MM.1S (cell line): Measurements from ENCODE around the gene NR2C2.
"Not testable (repeated sequence)": the region's sequence is repeated elsewhere in the genome, so short reads cannot be mapped to it uniquely, and the experiment has no call there.

Experiments
- DNase-seq: peaks from one replicate; pipeline ENCODE4 v3.0.0-alpha.2; 2015
- H2AFZ ChIP-seq: fragments of 300-600 bp; sonication (generic); 2 replicates; pipeline ENCODE4 v1.6.0; 2016; ENCODE audit warnings: antibody characterized with exemption, low read length
- H3F3A ChIP-seq: fragments of 300-600 bp; sonication (generic); 2 replicates; pipeline ENCODE4 v1.6.1; 2016; ENCODE audit warnings: mild to moderate bottlenecking, antibody characterized with exemption, low read length, moderate library complexity, mixed read lengths; ENCODE audit not compliant: insufficient read depth
- H3K27ac ChIP-seq: fragments of 300-600 bp; sonication (generic); 2 replicates; pipeline ENCODE4 v1.5.1; 2016; ENCODE audit warnings: mild to moderate bottlenecking, low read length
- H3K27me3 ChIP-seq: fragments of 300-600 bp; sonication (generic); replicated peaks from 2 replicates; pipeline ENCODE4 v1.6.0; 2016; ENCODE audit warnings: low read length; ENCODE audit not compliant: insufficient read depth
- H3K36me3 ChIP-seq: fragments of 300-600 bp; sonication (generic); replicated peaks from 2 replicates; pipeline ENCODE4 v1.6.1; 2016; ENCODE audit warnings: mild to moderate bottlenecking, low read length, mixed read lengths; ENCODE audit not compliant: insufficient read depth
- H3K4me1 ChIP-seq: fragments of 300-600 bp; sonication (generic); 2 replicates; pipeline ENCODE4 v1.6.1; 2016; ENCODE audit warnings: low read length, mixed read lengths
- H3K4me2 ChIP-seq: fragments of 300-600 bp; sonication (generic); 2 replicates; pipeline ENCODE4 v1.6.0; 2016; ENCODE audit warnings: low read depth, low read length
- H3K4me3 ChIP-seq: fragments of 300-600 bp; sonication (generic); 2 replicates; pipeline ENCODE4 v1.5.1; 2016; ENCODE audit warnings: low read length, mixed read lengths
- H3K79me2 ChIP-seq: fragments of 300-600 bp; sonication (generic); 2 replicates; pipeline ENCODE4 v1.6.1; 2016; ENCODE audit warnings: mixed run types, low read length, mixed read lengths
- H3K9ac ChIP-seq: fragments of 300-600 bp; sonication (generic); 2 replicates; pipeline ENCODE4 v1.6.1; 2016; ENCODE audit warnings: low read length, mixed read lengths
- H3K9me2 ChIP-seq: fragments of 300-600 bp; sonication (generic); replicated peaks from 2 replicates; pipeline ENCODE4 v1.6.1; 2016; ENCODE audit warnings: mild to moderate bottlenecking, low read length, mixed read lengths; ENCODE audit not compliant: insufficient read depth
- H3K9me3 ChIP-seq: fragments of 300-600 bp; sonication (generic); replicated peaks from 2 replicates; pipeline ENCODE4 v1.6.1; 2016; ENCODE audit warnings: mild to moderate bottlenecking, low read length, mixed read lengths; ENCODE audit not compliant: insufficient read depth
- H4K20me1 ChIP-seq: fragments of 300-600 bp; sonication (generic); 2 replicates; pipeline ENCODE4 v1.6.1; 2016; ENCODE audit warnings: mild to moderate bottlenecking, low read length, moderate library complexity, mixed read lengths; ENCODE audit not compliant: insufficient read depth
- CTCF ChIP-seq: fragments of 300-600 bp; sonication (generic); IDR thresholded peaks from 2 replicates; pipeline ENCODE4 v1.5.1; 2016; ENCODE audit warnings: antibody characterized with exemption, low read length, mixed read lengths
- EZH2 ChIP-seq: fragments of 300-600 bp; sonication (generic); optimal IDR thresholded peaks from 2 replicates; pipeline ENCODE3; 2017; ENCODE audit warnings: low read depth, mild to moderate bottlenecking, antibody characterized with exemption, low read length, mixed read lengths
- EZH2phosphoT487 ChIP-seq: fragments of 300-600 bp; sonication (generic); IDR thresholded peaks from 2 replicates; pipeline ENCODE4 v1.6.1; 2018; ENCODE audit warnings: antibody characterized with exemption, low read length

NR2C2 gene

GRCh38 chr3:14900881-14901873 is 46.2 kb upstream of the NR2C2 start:
- Histone ChIP-seq H3K79me2 (no peaks in the 10 kb centered on the region), H3K9ac (no peak overlapping the region), H3K27me3 (peaks cover 8% of the 10 kb centered on the region), H3K27ac (no peak overlapping the region), H3K4me3 (no peak overlapping the region), H3K4me2 (no peak overlapping the region), H2AFZ (no peak overlapping the region), H3F3A (no peaks in the 10 kb centered on the region), H3K36me3 (no peaks in the 10 kb centered on the region), H3K4me1 (no peaks in the 10 kb centered on the region), H4K20me1 (no peaks in the 10 kb centered on the region), H3K9me3 (no peaks in the 10 kb centered on the region), H3K9me2 (no peaks in the 10 kb centered on the region)
- TF ChIP-seq EZH2 (no peak), CTCF (no peak), EZH2phosphoT487 (no peak)
- no peak for DNase-seq

- no peak for DNase-seq
- no peaks in the 10 kb centered on the region for H3K4me1 ChIP-seq
- H3K4me2 ChIP-seq = no peak overlapping the region
- H3K9me2 ChIP-seq = no peaks in the 10 kb centered on the region
- H3K27ac ChIP-seq = no peak overlapping the region
- no peaks in the 10 kb centered on the region for H3K9me3 ChIP-seq
- no peak overlapping the region for H2AFZ ChIP-seq
- no peak overlapping the region for H3K4me3 ChIP-seq
- H3K36me3 ChIP-seq = no peaks in the 10 kb centered on the region
- no peaks in the 10 kb centered on the region for H4K20me1 ChIP-seq
- peaks cover 10% of the 10 kb centered on the region; the same call in 1 of the 2 replicates for H3K27me3 ChIP-seq
- no peaks in the 10 kb centered on the region for H3K79me2 ChIP-seq
- H3K9ac ChIP-seq = no peak overlapping the region
- no peaks in the 10 kb centered on the region for H3F3A ChIP-seq
- no peak for TF ChIP-seq CTCF
- no peak for TF ChIP-seq EZH2phosphoT487
- no peak for TF ChIP-seq EZH2
Measured at GRCh38 chr3:14902719-14903118, 44.7 kb upstream of the NR2C2 start.

- H3K36me3 ChIP-seq, H3K9me2 ChIP-seq, H3K9ac ChIP-seq, H2AFZ ChIP-seq, H3K27ac ChIP-seq, H3K9me3 ChIP-seq, H3K4me3 ChIP-seq, H3K27me3 ChIP-seq, H4K20me1 ChIP-seq, H3K79me2 ChIP-seq, DNase-seq, H3F3A ChIP-seq, H3K4me1 ChIP-seq, H3K4me2 ChIP-seq: not testable (repeated sequence)
Measured at GRCh38 chr3:14903501-14903900, 43.9 kb upstream of the NR2C2 start.

- H3K4me3 ChIP-seq = no peak overlapping the region
- peaks cover 11% of the 10 kb centered on the region; the same call in 1 of the 2 replicates for H3K27me3 ChIP-seq
- H3K9ac ChIP-seq = no peak overlapping the region
- H3K9me2 ChIP-seq = no peaks in the 10 kb centered on the region
- H3K9me3 ChIP-seq = no peaks in the 10 kb centered on the region
- H3F3A ChIP-seq = no peaks in the 10 kb centered on the region
- H3K27ac ChIP-seq = no peak overlapping the region
- DNase-seq = no peak
- H4K20me1 ChIP-seq = no peaks in the 10 kb centered on the region
- H3K4me2 ChIP-seq = no peak overlapping the region
- TF ChIP-seq EZH2phosphoT487 = no peak
- no peak for TF ChIP-seq EZH2
- no peak for TF ChIP-seq CTCF
- H3K36me3 ChIP-seq = no peaks in the 10 kb centered on the region
- H3K4me1 ChIP-seq = no peaks in the 10 kb centered on the region
- no peak overlapping the region for H2AFZ ChIP-seq
- no peaks in the 10 kb centered on the region for H3K79me2 ChIP-seq
Measured at GRCh38 chr3:14905055-14905657, 42.2 kb upstream of the NR2C2 start.
